ENCODE measurements around the gene SGK1.
"Not testable (repeated sequence)": the region's sequence is repeated elsewhere in the genome, so short reads cannot be mapped to it uniquely, and the experiment has no call there.

DNA sequence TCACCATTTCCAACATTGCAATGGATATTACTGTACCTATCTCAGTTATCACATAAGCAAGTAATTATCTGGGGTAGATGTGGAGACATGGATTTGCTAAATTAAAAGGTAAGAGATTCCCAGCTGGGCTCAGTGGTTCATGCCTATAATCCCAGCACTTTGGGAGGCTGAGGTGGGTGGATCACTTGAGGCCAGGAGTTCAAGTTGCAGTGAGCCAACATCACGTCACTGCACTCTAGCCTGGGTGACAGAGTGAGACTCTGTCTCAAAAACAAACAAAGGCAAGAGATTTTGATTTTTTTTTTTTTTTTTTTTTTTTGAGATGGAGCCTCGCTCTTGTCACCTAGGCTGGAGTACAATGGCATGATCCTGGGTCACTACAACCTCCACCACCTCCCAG, 62.6 kb downstream of the SGK1 start:
- TF ChIP-seq, protein P1, sequence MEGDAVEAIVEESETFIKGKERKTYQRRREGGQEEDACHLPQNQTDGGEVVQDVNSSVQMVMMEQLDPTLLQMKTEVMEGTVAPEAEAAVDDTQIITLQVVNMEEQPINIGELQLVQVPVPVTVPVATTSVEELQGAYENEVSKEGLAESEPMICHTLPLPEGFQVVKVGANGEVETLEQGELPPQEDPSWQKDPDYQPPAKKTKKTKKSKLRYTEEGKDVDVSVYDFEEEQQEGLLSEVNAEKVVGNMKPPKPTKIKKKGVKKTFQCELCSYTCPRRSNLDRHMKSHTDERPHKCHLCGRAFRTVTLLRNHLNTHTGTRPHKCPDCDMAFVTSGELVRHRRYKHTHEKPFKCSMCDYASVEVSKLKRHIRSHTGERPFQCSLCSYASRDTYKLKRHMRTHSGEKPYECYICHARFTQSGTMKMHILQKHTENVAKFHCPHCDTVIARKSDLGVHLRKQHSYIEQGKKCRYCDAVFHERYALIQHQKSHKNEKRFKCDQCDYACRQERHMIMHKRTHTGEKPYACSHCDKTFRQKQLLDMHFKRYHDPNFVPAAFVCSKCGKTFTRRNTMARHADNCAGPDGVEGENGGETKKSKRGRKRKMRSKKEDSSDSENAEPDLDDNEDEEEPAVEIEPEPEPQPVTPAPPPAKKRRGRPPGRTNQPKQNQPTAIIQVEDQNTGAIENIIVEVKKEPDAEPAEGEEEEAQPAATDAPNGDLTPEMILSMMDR (IDR thresholded peaks at IDR 0.05; ENCODE audit: low read length): not testable (repeated sequence)
- TF ChIP-seq EZH2 (IDR thresholded peaks at IDR 0.05; ENCODE audit: borderline replicate concordance, low read length): not testable (repeated sequence)
